Measurements from ENCODE around the gene DPP3. TPM values are rescaled to one million over a fixed set of nuclear protein-coding genes. Genes with fewer than 3 reads are reported as not detected.

The DPP3 gene
- polyA plus RNA-seq, 1 donor: 28.8 TPM

DNA sequence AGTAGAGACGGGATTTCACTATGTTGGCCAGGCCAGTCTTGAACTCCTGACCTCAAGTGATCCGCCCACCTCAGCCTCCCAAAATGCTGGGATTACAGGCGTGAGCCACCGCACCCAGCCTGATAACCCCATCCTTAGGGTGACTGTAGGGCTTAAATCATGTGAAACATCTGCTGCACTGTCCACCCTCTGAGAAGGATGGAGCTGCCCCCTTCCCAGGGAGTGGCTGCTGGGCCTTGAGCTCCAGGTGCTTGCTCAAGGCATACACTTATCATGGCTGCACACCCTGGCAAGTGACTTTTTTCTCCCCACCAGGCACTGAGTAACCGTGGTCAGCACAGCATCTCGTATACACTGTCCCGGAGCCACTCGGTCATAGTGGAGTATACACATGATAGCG is 8.2 kb upstream of the DPP3 start:
- Histone ChIP-seq H3K4me1 (ENCODE audit: control insufficient read depth, insufficient read depth, low read length) (peaks cover 8% of the 10 kb centered on the region), H3K27ac (ENCODE audit: low read length) (no peak overlapping the region), H3K9me3 (ENCODE audit: control insufficient read depth, low read depth, low read length) (no peaks in the 10 kb centered on the region), H3K36me3 (ENCODE audit: control insufficient read depth, insufficient read depth, low read length) (peaks cover 15% of the 10 kb centered on the region), H3K27me3 (ENCODE audit: control insufficient read depth, insufficient read depth, low read length) (no peaks in the 10 kb centered on the region), H3K4me3 (ENCODE audit: low read length) (no peak overlapping the region)
- no peak for DNase-seq
- no CpG with 5 or more reads among the region's 9 CpGs for WGBS (ENCODE audit: insufficient coverage, low lambda C conversion rate)

DNA sequence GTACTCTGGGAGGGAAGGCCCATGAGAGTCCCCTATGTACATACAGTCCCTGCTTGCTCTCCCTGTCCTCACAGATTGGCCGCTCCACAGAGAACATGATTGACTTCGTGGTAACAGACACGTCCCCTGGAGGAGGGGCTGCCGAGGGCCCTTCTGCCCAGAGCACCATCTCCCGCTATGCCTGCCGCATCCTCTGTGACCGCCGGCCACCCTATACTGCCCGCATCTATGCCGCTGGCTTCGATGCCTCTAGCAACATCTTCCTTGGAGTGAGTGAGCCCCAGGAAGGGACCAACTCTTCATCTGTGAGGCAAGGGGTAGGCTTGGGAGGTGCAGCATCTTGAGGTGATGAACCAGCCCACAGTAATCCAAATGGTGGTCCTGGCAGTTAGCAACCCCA is 7.1 kb upstream of the DPP3 start:
- no peak overlapping the region for H3K27ac ChIP-seq (ENCODE audit: low read length)
- H3K27me3 ChIP-seq (ENCODE audit: control insufficient read depth, insufficient read depth, low read length): no peaks in the 10 kb centered on the region
- H3K4me3 ChIP-seq (ENCODE audit: low read length): no peak overlapping the region
- no CpG with 5 or more reads among the region's 11 CpGs for WGBS (ENCODE audit: insufficient coverage, low lambda C conversion rate)
- no peak for DNase-seq
- H3K9me3 ChIP-seq (ENCODE audit: control insufficient read depth, low read depth, low read length): no peaks in the 10 kb centered on the region
- no peaks in the 10 kb centered on the region for H3K4me1 ChIP-seq (ENCODE audit: control insufficient read depth, insufficient read depth, low read length)
- H3K36me3 ChIP-seq (ENCODE audit: control insufficient read depth, insufficient read depth, low read length): peaks cover 15% of the 10 kb centered on the region

DNA sequence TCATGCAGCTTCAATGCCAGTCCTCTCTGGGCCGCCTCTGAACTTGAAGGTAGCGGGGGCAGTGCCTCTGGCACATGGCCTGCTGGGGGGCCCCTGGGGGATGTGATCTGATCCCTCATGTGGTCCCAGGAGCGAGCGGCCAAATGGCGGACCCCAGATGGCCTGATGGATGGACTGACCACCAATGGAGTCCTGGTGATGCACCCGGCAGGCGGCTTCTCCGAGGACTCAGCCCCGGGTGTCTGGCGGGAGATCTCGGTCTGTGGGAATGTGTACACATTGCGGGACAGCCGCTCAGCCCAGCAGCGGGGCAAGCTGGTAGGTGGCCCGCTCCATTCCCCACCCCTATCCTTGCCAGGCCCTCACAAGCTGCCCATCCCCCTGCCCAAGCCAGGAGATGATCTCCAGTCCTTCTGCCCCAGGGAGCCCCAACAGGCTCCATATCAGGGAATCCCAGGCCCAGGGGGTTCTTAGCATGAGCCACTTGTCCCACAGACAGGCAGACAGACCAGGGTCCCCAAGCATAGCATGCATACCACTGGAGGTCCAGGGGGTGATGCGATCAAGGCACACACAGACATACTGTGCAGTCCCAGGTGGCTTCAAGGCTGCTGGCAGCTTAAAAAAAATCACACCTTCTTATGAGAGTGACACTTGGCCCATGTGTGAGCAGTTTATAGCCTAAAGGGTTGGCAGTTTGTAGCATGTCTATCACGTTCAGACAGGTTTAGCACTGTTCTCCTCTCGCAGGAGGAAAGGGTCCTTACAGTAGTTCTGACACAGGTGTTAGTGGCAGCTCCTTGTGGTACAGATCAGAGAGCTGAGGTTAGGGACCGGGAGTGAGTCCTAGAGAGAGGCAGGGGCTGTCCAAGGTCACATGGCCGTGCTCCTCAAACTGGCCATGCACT is 6.4 kb upstream of the DPP3 start:
- H3K27ac ChIP-seq (ENCODE audit: low read length): no peak overlapping the region
- no CpG with 5 or more reads among the region's 20 CpGs for WGBS (ENCODE audit: insufficient coverage, low lambda C conversion rate)
- H3K27me3 ChIP-seq (ENCODE audit: control insufficient read depth, insufficient read depth, low read length): no peaks in the 10 kb centered on the region
- H3K4me3 ChIP-seq (ENCODE audit: low read length): no peak overlapping the region
- H3K36me3 ChIP-seq (ENCODE audit: control insufficient read depth, insufficient read depth, low read length): peaks cover 15% of the 10 kb centered on the region
- no peaks in the 10 kb centered on the region for H3K4me1 ChIP-seq (ENCODE audit: control insufficient read depth, insufficient read depth, low read length)
- DNase-seq: no peak
- no peaks in the 10 kb centered on the region for H3K9me3 ChIP-seq (ENCODE audit: control insufficient read depth, low read depth, low read length)

DNA sequence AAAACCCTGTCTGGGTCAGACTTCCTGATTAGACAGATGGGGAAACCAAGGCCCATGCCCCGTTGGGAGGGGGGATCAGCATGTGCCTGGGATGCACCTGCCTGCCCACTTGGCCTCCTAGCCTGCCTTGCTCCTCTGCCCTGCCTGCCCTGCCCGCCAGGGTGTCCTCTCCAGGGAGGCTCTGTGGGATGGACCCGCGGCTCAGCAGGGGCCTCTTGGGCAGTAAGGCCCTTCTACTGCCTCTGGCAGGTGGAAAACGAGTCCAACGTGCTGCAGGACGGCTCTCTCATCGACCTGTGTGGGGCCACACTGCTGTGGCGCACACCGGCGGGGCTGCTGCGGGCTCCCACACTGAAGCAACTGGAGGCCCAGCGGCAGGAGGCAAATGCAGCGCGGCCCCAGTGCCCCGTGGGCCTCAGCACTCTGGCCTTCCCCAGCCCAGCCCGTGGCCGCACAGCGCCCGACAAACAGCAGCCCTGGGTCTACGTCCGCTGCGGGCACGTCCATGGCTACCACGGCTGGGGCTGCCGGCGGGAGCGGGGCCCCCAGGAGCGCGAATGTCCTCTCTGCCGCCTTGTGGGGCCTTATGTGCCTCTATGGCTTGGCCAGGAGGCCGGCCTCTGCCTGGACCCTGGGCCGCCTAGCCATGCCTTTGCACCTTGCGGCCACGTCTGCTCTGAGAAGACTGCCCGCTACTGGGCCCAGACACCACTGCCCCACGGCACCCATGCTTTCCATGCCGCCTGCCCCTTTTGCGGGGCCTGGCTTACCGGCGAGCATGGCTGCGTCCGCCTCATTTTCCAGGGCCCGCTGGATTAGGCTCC is 4.7 kb upstream of the DPP3 start:
- H3K4me3 ChIP-seq (ENCODE audit: low read length): no peak overlapping the region
- H3K27ac ChIP-seq (ENCODE audit: low read length): no peak overlapping the region
- peaks cover 15% of the 10 kb centered on the region for H3K36me3 ChIP-seq (ENCODE audit: control insufficient read depth, insufficient read depth, low read length)
- H3K9me3 ChIP-seq (ENCODE audit: control insufficient read depth, low read depth, low read length): no peaks in the 10 kb centered on the region
- no peak for DNase-seq
- no CpG with 5 or more reads among the region's 44 CpGs for WGBS (ENCODE audit: insufficient coverage, low lambda C conversion rate)
- H3K27me3 ChIP-seq (ENCODE audit: control insufficient read depth, insufficient read depth, low read length): no peaks in the 10 kb centered on the region
- peaks cover 6% of the 10 kb centered on the region for H3K4me1 ChIP-seq (ENCODE audit: control insufficient read depth, insufficient read depth, low read length)

DNA sequence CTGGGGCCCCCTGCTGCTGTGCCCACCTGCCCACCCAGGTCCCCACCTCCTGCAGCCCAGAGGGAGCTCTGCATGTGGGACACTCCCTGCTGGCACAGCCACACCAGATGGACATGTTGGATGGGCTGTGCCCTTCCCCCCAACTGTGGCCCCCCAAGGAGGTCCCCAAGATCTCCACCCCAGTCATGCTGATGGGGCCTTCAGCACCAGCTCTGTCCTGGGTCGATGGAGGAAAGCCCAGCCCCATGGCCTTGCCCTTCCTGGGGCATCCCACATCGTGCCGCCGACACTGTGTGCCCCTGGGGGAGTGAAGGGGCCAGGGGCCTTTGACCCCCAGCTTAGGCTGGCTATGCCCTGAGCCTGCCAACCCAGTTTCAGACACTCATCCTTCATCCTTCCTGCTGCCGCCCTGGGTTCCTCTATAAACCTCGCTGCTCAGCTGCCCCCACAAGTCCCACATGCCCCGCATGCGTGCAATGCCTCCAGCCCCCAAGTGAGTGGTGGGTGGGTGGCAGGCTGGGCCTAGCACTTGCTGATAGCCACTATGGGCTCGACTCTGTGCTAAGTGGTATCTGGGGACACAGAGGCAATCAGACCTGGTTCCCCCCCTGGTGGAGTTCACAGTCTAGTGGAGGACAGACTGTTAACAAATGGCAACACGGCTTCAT is 3.9 kb upstream of the DPP3 start:
- WGBS (ENCODE audit: insufficient coverage, low lambda C conversion rate): no CpG with 5 or more reads among the region's 10 CpGs
- no peak for DNase-seq
- no peaks in the 10 kb centered on the region for H3K9me3 ChIP-seq (ENCODE audit: control insufficient read depth, low read depth, low read length)

DNA sequence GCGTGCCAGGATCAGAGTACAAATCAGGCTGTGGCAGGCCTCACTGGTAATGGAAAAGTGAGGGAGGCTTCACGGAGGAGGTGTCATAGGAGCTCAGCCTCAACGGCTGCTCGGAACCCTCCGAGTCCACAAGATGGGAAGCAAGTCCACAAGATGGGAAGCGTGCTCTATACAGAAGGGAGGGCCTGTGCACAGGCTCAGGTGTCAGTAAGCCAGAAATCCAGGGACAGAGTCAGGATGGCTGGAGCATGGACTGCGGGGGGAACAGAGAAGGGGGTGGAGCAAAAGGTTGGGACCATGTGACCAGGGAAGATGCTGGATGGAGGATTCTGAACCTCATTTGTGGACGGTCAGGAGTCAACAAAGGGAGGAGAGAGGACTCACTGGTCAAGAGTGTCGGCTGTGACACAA is 3.4 kb upstream of the DPP3 start:
- Histone ChIP-seq H3K9me3 (ENCODE audit: control insufficient read depth, low read depth, low read length) (no peaks in the 10 kb centered on the region), H3K27me3 (ENCODE audit: control insufficient read depth, insufficient read depth, low read length) (no peaks in the 10 kb centered on the region), H3K27ac (ENCODE audit: low read length) (no peak overlapping the region), H3K36me3 (ENCODE audit: control insufficient read depth, insufficient read depth, low read length) (peaks cover 15% of the 10 kb centered on the region), H3K4me3 (ENCODE audit: low read length) (no peak overlapping the region), H3K4me1 (ENCODE audit: control insufficient read depth, insufficient read depth, low read length) (peaks cover 9% of the 10 kb centered on the region)
- DNase-seq: no peak
- WGBS (ENCODE audit: insufficient coverage, low lambda C conversion rate): 20% methylated on average over 1 of the region's 9 CpGs

More for the DNA sequence above, 3.9 kb upstream of the DPP3 start:
- Histone ChIP-seq H3K27me3 (ENCODE audit: control insufficient read depth, insufficient read depth, low read length) (no peaks in the 10 kb centered on the region), H3K36me3 (ENCODE audit: control insufficient read depth, insufficient read depth, low read length) (peaks cover 15% of the 10 kb centered on the region), H3K4me1 (ENCODE audit: control insufficient read depth, insufficient read depth, low read length) (peaks cover 9% of the 10 kb centered on the region), H3K4me3 (ENCODE audit: low read length) (no peak overlapping the region), H3K27ac (ENCODE audit: low read length) (no peak overlapping the region)

DNA sequence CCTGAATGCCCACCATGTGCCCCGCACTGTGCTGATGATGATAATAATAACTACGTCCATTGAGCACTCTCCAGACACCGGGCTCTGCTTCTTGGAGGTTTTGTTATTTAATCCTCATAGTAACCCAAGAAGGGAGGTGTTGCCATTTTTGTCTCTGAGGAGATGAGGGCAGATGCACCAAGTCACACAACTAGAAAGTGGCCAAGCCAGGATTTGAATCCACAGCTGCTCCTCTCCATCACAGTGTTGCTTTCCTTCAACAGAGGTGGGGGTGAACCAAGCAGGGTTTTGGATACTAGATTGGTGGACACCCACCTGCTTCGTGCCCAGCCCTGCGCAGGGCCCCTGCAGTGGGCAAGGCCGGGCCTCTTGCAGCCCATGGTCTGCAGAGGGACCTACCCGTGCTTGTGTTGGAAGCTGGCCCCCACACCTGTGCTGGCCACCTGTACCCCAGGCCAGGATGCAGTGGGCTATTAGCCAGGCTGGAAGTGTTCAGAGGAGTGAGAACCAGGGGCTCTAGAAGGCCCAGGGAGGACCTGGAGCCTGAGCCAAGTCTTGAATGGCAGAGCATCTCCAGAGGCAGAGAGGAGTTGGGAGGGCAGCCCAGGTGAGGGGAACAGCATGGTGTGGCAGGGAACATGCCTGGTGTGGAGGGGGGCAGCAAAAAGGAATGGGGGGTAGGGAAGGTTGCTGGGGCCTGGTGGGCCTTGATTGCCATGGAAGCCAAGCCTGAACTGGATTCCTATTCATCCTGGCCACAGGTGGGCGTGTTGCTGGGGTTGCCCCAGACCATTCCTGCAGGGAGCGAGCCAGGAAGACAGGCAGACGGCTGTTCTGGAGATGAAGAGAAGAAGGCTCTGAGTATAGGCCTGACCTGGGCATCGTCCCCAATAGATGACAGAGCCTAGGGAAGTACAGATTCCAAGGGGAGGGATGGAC is 2.7 kb upstream of the DPP3 start:
- WGBS (ENCODE audit: insufficient coverage, low lambda C conversion rate): 87% methylated on average over 3 of the region's 11 CpGs
- DNase-seq: no peak
- no peaks in the 10 kb centered on the region for H3K9me3 ChIP-seq (ENCODE audit: control insufficient read depth, low read depth, low read length)

DNA sequence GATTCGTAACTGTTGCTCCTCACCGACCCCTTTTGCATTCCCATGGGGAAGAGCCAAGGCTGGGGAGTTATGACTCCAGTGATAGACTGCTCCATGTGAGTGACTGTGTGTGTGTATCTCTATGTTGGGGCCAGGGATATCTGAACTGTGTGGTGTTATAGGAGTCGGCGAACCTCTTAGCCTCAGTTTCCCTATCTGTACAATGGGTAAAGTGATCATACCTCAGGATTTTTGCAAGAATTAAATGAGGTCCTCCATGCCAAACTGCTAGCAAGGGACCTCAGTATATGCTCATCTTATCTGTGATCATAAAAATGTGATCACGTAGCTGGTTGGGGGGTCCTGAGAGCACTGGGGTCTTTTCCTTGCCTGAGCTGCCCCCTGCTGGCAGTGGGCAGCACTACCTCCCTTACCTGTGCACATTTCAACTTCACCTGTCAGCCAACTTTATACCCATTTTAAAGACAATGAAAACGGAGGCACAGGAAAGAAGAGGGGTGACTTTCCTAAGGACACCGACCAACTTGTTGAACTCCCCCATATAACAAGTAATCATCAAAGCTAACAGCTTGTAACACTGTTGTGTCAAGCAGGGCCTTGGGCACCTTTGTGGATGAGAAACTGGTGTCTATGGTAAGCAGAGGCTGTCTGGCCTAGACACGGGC is 1.4 kb upstream of the DPP3 start:
- H3K27me3 ChIP-seq (ENCODE audit: control insufficient read depth, insufficient read depth, low read length): no peaks in the 10 kb centered on the region
- H3K36me3 ChIP-seq (ENCODE audit: control insufficient read depth, insufficient read depth, low read length): peaks cover 7% of the 10 kb centered on the region
- peak overlapping the region; percentile 68 for H3K4me3 ChIP-seq (ENCODE audit: low read length)
- WGBS (ENCODE audit: insufficient coverage, low lambda C conversion rate): 20% methylated on average over 1 of the region's 8 CpGs
- DNase-seq: no peak
- H3K27ac ChIP-seq (ENCODE audit: low read length): peak overlapping the region; percentile 90
- H3K9me3 ChIP-seq (ENCODE audit: control insufficient read depth, low read depth, low read length): no peaks in the 10 kb centered on the region
- peaks cover 9% of the 10 kb centered on the region for H3K4me1 ChIP-seq (ENCODE audit: control insufficient read depth, insufficient read depth, low read length)

More for the DNA sequence above, 2.7 kb upstream of the DPP3 start:
- no peaks in the 10 kb centered on the region for H3K27me3 ChIP-seq (ENCODE audit: control insufficient read depth, insufficient read depth, low read length)
- H3K27ac ChIP-seq (ENCODE audit: low read length): no peak overlapping the region
- no peak overlapping the region for H3K4me3 ChIP-seq (ENCODE audit: low read length)
- H3K36me3 ChIP-seq (ENCODE audit: control insufficient read depth, insufficient read depth, low read length): peaks cover 15% of the 10 kb centered on the region
- H3K4me1 ChIP-seq (ENCODE audit: control insufficient read depth, insufficient read depth, low read length): peaks cover 9% of the 10 kb centered on the region

DNA sequence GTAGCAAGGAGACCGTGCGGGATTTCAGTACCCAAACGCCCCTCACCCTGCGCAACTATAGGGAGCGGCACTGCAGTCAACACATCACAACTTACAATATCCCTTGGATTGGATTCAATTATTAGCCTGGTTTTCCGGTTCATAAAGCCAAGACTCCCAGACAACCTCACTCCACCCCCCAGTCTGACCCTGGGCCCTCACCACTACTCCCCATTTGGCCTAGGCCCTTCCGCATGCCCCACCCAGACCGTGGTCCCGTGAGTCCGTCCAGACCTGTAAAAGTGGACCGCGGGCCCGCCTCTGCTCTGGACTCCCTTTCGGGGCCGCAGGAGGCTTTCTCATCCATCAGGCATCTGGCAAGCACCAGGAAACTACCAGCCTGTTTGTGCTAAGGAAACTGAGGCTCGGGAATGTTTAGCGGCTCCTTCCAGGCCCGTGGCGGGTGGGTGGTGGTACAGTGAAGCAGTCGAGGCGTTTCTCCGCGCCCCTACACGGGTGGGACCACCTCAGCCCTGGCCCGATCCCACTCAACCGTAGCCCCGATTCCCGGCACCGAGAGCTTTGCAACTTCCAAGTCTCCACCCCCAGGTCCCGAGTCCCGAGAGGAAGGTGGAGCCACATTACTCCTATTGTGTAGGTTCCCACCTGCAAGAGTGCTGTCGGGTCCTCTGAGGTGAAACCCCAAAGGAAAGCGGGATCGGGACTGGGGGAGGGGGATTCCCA is 679 bp upstream of the DPP3 start:
- H3K27me3 ChIP-seq (ENCODE audit: control insufficient read depth, insufficient read depth, low read length): no peaks in the 10 kb centered on the region
- H3K27ac ChIP-seq (ENCODE audit: low read length): peak overlapping the region; percentile 90
- H3K9me3 ChIP-seq (ENCODE audit: control insufficient read depth, low read depth, low read length): no peaks in the 10 kb centered on the region
- peak overlapping the region; percentile 68 for H3K4me3 ChIP-seq (ENCODE audit: low read length)
- peaks cover 7% of the 10 kb centered on the region for H3K36me3 ChIP-seq (ENCODE audit: control insufficient read depth, insufficient read depth, low read length)
- DNase-seq: no peak
- peaks cover 9% of the 10 kb centered on the region for H3K4me1 ChIP-seq (ENCODE audit: control insufficient read depth, insufficient read depth, low read length)
- WGBS (ENCODE audit: insufficient coverage, low lambda C conversion rate): no CpG with 5 or more reads among the region's 34 CpGs

Measured in large intestine (tissue), 3 donors.